Measurements from ENCODE around the gene RIN3.

Gene RIN3

DNA sequence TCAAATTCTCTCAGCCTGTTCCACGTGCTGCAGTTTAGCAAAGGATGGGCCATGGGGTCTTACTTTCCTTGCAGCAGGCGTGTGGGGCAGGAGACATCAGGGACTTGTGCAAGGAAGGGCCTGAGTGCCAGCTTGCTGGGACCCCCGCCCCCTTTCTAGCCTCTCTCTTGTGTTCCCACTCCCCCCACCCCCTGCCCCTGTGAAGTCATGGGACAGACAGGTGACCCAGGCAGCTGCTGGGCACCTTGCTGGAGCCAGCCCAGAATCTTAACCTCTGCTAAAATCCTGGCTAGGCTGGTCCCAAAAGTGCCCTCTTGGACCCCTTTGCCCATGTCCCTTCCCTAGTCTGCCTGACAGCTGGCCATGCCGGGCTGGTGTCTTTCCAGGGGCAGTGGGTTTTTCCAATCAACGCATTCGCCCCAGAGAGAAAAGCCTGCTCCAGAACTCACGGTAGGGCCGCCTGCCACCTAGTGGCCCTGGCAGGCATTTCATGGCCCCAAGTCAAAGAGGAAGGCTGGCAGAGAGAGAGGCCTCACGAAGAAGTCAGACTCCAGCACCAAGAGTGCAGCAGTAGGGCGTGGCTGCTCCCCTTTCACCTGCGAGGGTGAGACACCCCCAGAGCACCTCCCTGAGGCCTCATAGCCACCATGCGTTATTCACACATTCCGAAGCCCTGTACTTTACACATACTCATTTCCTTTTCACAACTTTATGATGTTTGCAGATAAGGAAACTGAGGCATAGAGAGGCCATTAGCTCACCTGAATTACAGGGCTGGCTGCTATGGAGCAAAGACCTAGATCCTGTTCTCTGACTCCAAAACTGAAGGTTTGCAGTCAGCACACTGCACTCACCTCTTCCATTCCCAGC is 167.4 kb downstream of the RIN3 start:
- in situ Hi-C loops (cut with MboI; ENCODE audit: low sequenced_read_pairs) = loop anchor here (25.0 kb wide), 1 partner anchor 544 kb away; no protein-coding TSS in a partner anchor

DNA sequence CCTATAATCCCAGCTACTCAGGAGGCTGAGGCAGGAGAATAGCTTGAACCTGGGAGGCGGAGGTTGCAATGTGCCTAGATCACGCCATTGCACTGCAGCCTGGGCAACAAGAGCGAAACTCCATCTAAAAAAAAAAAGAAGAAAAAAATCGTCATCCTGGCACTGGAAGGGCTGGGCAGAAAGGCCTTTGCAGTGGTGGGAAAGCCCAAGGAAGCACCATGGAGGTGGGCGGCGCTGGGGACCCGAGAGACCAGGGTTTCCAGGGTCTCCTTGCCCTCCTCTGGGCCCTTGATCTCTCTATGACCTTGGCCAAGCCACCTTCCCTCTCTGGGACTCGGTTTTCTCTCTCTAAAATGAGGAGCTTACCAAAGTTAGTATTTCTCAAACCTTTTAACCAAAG is 169.5 kb downstream of the RIN3 start:
- in situ Hi-C loops (cut with MboI; ENCODE audit: low sequenced_read_pairs) = loop anchor here (25.0 kb wide), 1 partner anchor 546 kb away; no protein-coding TSS in a partner anchor

DNA sequence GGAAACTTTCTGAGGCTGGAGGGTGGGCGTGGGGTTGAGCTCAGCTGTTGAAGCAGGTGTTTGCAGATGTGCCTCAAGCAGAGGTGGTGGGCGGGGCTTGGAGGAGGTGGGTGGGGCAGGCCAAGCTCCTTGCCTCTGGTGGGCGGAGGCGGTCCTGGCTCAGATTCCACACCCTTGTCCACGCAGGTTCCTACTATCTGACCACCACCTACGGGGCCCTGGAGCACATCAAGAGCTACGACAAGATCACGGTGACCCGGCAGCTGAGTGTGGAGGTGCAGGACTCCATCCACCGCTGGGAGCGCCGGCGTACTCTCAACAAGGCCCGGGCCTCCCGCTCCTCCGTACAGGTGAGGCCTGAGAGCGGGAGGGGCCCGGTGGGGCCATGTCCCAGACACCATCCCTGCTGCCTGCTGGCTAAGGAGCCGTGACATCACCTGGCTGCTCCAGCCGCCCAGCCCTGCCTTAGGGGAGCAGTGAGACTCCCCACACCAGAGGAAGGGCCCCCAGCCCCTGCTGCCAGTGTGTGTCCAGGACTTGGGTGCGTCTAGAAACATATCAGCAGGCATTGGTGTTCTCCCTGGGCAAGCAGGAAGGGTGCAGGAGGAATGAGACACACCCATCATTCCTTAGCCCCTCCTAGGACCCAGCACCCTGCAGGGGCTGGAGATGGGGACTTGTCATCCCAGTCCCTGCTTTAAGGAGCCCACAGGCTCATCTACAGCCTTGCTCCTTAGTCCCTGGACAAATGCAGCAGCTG is 171.4 kb downstream of the RIN3 start:
- in situ Hi-C loops (cut with MboI; ENCODE audit: low sequenced_read_pairs) = loop anchor here (25.0 kb wide), 1 partner anchor 548 kb away; no protein-coding TSS in a partner anchor

DNA sequence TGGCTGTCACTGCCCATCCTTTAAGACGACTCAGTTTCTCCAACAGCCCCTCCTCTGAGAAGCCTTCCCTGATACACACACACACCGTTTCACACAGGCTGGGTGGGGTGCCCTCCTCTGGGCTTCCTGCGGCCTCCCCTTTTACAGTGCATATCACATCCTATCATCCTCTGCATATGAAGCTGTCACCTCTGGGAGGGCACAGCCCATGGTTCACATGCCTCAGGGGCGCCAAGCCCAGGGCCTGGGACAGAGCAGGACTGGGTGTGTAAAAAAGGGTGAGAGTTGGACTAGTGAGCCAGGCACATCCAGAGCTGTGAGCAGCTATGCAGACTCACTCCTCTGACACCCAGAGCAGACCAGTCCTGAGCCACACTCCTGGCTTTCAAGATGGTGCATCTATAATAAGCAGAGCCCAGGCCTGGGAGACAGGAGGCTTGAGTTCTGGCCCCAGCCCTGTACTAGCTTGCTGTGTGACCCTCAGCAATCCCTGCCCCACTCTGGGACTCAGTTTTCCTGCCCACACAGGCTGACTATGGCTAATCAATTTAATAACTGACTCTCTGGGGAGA is 172.3 kb downstream of the RIN3 start:
- in situ Hi-C loops (cut with MboI; ENCODE audit: low sequenced_read_pairs) = loop anchor here (25.0 kb wide), 1 partner anchor 549 kb away; no protein-coding TSS in a partner anchor

DNA sequence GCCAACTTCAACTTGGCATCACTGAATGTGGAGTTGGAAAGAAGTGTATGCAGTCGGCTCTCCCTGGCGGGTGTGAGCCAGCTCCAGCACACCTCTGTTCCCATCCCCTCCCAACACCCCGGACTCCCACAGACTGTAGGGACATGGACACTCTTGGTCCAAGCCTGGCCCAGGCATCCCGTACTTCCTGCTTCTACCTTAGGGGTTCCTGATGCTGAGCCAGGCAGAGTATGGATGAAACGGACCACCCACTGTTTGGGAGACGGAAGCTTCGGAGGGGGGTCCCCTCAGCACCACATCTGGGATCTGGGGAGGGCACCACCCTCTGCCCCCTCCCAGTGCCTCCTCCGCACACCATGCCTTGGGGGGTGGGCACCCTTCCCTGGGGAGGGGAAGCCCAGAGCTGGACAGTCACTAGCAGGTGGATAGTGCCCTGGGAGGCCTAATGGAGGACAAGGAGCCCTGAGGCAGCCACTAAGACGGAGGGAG is 172.9 kb downstream of the RIN3 start:
- in situ Hi-C loops (cut with MboI; ENCODE audit: low sequenced_read_pairs) = loop anchor here (25.0 kb wide), 1 partner anchor 549 kb away; no protein-coding TSS in a partner anchor

DNA sequence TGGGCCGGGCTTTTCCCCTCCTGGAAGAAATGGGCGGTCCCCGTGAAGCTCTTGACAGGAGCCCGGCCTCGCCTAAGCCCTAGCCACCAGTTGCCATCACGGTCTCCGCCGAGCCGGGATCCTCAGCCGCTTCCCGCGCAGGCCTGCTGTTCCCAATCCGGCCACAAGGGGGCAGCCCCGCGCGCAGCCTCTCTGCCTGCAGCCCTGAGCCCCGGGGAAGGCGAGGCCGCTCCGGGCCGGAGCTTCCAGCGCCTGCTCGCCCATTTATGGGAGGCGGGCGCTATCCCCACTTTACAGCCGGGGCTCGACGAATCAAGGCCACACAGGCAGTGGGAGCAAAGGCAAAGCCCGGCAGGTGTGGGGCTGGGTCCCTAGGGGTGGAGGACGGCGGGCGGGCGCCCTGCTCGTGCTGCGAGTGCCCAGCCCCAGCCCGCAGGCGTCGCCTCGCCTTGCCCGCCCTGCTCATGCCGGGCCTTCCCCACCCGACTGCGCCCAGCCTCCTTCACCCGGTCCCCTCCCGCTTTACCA is 173.4 kb downstream of the RIN3 start:
- in situ Hi-C loops (cut with MboI; ENCODE audit: low sequenced_read_pairs) = loop anchor here (25.0 kb wide), 1 partner anchor 550 kb away; no protein-coding TSS in a partner anchor

DNA sequence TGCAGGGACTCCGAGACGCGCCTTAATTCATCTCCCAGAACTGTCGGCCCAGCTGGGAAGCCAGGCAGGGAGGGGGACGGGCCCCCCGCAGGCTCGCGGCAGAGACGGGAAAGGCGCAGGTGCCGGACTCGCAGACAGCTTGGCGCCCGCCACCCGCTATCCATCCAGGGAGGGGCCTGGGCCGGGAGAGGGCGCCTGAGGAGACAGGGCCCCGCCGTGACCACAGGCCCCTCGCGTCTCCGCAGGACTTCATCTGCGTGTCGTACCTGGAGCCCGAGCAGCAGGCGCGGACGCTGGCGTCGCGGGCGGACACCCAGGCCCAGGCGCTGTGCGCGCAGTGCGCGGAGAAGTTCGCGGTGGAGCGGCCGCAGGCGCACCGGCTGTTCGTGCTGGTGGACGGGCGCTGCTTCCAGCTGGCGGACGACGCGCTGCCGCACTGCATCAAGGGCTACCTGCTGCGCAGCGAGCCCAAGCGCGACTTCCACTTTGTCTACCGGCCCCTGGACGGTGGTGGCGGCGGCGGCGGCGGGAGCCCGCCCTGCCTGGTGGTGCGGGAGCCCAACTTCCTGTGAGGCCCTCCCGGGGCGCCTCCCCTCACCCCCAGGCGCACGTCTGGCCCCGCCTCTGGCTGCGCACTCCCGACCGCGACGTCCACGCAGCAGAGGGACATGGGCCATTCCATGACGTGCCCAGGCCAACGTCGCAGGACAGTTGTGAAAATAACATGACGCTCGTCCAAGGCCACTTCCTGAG is 174.3 kb downstream of the RIN3 start:
- in situ Hi-C loops (cut with MboI; ENCODE audit: low sequenced_read_pairs) = loop anchor here (25.0 kb wide), 1 partner anchor 551 kb away; no protein-coding TSS in a partner anchor

DNA sequence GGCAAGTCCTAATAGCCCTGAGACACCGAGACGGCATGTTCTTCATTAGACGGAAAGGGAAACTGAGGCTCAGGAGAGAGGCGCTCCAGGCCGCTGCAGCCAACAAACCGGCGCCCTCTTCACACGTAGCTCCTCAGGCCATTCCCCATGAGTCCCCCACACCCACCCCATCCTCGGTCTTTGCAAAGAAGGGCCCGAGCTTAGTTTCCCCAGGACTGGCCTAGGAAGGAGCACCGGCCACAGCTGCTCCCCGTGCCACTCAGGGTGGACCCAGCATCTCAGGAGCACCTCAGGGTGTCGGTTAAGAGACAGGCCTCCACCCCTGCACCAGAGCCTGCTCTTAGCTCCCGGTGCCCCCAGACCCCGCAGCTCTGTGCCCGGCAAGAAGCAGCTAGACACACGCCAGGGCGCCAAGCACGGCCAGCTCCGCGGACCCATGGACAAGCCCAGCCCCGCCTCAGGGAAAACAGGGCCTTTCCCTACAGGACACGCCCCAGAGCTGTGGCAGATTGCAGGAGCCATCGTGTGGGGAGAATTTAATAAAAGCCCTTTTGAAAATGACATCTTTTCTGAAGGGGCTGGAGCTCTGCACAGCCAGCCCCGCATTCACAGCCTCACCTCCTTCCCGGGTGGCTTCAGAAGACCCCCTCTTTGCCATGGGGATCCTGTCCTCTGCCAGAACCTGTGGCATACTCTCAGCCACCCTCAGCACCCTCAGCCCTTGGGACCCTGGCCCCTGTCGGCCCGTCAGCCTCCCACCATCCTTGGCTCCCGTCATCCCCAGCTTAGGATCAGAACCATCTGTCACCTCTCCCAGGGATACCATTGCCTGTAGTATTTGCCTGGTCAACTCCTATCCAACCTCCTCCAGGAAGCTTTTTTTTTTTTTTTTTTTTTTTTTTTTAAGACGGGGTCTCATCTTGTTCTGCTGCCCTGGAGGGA is 175.1 kb downstream of the RIN3 start:
- in situ Hi-C loops (cut with MboI; ENCODE audit: low sequenced_read_pairs) = loop anchor here (25.0 kb wide), 1 partner anchor 551 kb away; no protein-coding TSS in a partner anchor

DNA sequence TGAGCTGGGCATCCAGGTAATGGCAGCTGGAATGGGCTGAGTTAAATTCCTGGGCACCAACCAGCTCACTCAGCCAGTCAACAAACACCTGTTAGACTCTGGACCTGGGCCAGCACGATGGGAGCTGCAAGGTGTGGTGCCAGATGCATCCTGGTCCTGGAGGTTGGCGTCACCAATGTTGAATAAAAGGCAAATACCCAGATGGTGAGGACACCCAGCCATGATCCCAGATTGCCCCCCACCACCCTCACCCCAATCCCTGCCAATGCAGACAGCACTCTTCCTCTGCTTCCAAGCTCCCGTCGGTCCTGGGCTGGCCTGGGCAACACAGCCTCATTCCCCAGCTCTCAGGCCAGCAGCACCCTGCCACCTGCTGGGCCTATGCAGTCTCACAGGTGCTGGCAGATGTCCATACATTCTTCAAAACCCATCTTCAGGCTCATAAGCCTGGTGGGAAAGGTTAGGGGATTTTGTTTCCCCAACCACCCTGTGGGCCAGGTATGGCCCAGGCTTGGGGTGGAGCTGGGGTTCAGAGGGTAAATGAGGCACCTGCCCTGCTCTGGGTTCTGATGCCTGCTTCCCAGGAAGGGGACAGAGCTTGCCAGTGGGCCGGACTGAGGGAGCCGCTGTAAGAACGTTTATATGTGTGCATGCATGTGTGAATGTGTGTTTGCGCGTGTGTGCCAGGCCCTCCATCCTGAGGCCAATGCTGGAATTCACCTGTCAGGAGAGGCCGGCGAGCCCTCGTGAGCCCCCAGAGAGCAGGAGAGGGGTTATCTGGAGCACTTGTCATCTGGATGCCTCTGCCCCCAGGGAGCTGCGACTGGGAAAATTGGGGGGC is 176.8 kb downstream of the RIN3 start:
- in situ Hi-C loops (cut with MboI; ENCODE audit: low sequenced_read_pairs) = loop anchor here (25.0 kb wide), 1 partner anchor 553 kb away; no protein-coding TSS in a partner anchor

DNA sequence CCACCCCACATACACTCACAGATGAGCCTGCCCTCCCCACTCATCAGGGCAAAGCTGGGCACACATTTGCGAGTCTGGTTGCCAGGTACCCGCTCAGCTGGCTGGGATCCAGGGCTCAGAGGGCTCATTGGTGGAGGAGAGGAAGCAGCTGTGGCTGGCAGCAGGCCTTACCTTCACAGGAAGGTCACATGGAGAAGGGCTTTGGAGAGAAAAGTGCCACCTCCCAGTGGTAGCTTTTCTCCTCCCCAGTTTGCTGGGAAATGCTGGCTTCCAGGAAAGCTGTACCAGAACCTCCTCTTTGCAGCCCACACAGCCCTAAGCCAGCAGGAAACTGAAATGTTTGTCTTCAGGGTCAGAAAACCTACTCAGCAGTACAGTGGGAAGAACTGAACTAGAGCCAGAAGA is 179.2 kb downstream of the RIN3 start:
- in situ Hi-C loops (cut with MboI; ENCODE audit: low sequenced_read_pairs) = loop anchor here (25.0 kb wide), 1 partner anchor 556 kb away; no protein-coding TSS in a partner anchor

DNA sequence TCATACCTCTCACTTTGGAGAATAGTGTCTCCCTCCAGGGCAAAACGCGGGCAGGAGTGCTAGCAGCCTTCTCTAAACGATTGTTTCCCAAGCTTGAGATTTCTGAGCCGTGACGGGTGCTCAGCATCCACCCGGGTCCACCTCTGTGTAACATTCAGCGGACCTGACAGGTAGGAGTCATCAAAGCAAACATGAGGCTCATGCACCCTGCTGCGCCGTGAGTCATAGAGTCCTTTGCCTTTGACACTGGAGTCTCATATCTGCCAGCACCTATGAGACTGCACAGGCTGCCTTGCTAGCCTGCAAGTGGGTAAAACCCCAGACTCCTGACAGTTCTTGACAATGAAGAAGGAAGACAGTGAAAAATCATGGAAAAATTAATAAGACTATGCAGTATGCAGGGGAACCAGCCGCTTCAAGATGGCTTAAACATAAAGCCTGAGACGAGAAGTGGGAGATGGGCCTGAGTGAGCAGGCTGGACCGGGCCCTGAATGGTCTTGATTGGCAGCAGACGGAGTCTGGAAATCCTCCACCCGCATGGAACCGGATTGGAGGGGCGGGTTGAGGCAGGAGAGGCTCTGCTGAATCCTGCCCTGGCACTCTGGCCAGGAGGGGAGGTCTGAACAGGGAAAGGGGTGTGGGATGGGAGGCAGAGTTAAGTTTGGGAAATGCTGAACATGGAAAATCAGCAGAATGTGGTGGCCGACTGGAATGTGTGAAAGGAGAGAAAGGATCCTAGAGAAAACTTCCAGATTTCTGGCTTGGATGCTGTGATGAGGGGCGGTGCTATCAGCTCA is 180.6 kb downstream of the RIN3 start:
- in situ Hi-C loops (cut with MboI; ENCODE audit: low sequenced_read_pairs) = loop anchor here (25.0 kb wide), 1 partner anchor 557 kb away; no protein-coding TSS in a partner anchor

DNA sequence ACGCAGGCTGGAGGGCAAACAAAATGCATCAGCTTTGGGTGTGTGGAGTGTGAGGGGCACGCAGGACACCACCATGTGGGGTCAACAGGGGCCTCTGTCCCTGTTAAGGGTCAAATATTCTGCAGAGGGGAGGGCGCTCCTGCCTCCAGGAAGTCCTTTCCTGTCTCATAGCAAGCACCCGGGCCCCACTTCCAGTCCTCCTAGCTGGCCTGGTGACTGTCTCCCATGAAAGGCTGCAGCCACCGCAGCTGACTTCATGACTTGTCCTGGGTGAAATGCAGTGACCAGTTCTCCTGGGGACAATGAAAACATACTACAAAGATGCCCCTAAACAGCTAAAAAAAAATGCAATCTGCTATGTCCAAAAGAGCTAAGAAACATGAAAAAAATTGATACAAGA is 181.2 kb downstream of the RIN3 start:
- in situ Hi-C loops (cut with MboI; ENCODE audit: low sequenced_read_pairs) = loop anchor here (25.0 kb wide), 1 partner anchor 558 kb away; no protein-coding TSS in a partner anchor

DNA sequence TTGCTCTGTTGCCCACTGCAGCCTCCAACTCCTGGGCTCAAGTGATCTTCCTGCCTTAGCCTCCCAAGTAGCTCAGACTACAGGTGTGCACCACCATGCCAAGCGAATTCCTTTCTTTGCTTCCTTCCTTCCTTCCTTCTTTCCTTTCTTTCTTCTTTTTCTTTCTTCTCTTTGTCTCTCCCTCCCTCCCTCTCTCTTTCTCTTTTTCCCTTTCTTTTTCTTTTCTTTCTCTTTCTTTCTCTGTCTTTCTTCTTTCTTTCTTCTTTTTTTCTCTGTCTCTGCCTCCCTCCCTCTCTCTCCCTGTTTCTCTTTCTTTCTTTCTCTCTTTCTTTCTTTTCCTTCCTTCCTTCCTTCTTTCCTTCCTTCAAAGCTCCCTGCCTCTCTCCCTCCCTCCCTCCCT is 182.0 kb downstream of the RIN3 start:
- in situ Hi-C loops (cut with MboI; ENCODE audit: low sequenced_read_pairs) = loop anchor here (25.0 kb wide), 1 partner anchor 558 kb away; no protein-coding TSS in a partner anchor

DNA sequence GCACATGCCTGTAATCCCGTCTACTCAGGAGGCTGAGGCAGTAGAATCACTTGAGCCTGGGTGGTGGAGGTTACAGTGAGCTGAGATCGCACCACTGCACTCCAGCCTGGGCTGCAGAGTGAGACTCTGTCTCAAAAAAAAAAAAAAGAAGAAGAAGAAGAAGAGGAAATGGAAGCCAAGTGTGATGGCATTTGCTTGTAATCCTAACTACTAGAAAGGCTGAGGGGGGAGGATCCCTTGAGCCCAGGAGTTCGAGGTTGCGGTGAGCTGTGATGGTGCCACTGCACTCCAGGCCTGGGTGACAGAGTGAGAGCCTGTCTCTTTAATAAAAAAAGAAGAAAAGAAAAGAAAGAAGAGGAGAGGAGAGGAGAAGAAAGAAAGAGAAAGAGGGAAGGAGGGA is 182.8 kb downstream of the RIN3 start:
- in situ Hi-C loops (cut with MboI; ENCODE audit: low sequenced_read_pairs) = loop anchor here (25.0 kb wide), 1 partner anchor 559 kb away; no protein-coding TSS in a partner anchor

DNA sequence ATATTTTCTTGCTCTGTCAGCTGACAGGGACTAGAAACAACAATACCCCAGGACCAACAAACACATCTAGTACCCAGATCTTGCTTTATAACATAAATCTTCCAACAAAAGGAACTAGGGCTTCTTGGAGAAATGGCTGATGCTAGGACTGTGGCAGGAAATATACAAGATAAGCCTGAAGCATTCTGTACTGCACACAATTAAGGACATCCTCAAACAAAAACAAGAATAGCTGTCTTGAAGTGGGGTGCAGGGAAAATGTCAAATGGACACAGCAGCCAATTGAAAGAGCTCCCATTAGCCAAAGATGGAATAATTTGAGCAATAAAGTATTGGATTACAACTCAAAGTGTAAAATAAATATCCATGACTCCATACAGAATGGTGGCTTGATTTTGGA is 184.8 kb downstream of the RIN3 start:
- in situ Hi-C loops (cut with MboI; ENCODE audit: low sequenced_read_pairs) = loop anchor here (25.0 kb wide), 1 partner anchor 561 kb away; no protein-coding TSS in a partner anchor

DNA sequence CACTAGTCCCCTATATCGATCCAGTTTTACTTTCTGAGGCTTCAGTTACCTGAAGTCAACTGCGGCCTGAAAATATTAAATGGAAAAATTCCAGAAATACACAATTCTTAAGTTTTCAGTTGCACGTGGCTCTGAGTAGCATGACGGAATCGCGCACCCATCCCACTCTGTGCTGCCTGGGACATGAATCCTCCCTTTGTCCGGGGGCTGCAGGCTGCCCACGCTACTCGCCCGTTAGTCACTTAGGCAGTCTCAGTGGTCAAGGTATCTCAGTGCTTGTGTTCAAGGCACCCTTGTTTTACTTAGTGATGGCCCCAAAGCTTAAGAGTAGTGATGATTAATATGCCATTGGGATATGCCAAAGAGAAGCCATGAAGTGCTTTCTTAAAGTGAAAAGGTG is 188.2 kb downstream of the RIN3 start:
- in situ Hi-C loops (cut with MboI; ENCODE audit: low sequenced_read_pairs) = no loop called here

DNA sequence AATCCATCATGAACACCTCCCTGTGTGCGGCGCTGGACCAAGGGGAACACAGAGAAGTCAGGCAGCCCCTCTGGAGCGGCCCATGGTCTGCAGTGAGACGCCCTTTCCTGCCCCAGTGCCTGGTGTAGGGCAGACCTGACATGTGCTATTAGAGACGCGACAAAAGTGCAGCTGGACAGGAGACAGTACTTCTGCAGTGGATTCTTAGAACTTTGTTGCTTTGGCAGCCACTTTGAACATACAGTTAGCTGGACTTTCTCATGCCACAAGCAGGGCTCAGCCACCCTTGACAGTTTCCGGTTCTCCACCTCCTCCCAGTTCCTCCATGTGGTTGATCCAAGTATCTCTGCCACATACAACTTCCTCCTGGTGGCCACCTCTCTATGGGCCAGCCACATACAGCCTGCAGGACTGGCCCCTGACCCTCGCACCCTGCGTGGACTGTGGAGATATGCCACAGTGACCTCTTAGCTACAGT is 188.9 kb downstream of the RIN3 start:
- in situ Hi-C loops (cut with MboI; ENCODE audit: low sequenced_read_pairs) = no loop called here
